ENCODE results near the gene RAD51.

GRCh38 chr15:40695469-40695890, 506 bp downstream of the RAD51 start:
- TF ChIP-seq CTCF (IDR thresholded peaks at IDR 0.05; ENCODE audit: borderline replicate concordance, extremely low read depth, low read length, poor library complexity, severe bottlenecking) = no peak
- no peak for TF ChIP-seq EZH2 (IDR thresholded peaks at IDR 0.05; ENCODE audit: borderline replicate concordance, low read depth, low read length, severe bottlenecking)
